Naive thymus-derived CD4-positive, alpha-beta T cell (primary cell): ENCODE data around the gene VPS29. TPM values are rescaled to one million over a fixed set of nuclear protein-coding genes. Genes with fewer than 3 reads are reported as not detected.
A peak's percentile ranks its signal among the peaks of the same experiment; 100 is the strongest.

ENCODE experiments used
- ATAC-seq: fragments of 150-1000 bp; cut with Tn5 transposase; 2 replicates; pipeline ENCODE4 v1.10.0; 2021; ENCODE audit warnings: mild to moderate bottlenecking, moderate library complexity
- CTCF ChIA-PET: fragments of 350-600 bp; sonication (Branson Sonifier 250); formaldehyde crosslinking; loops from one replicate; lab custom pipeline; 2021; ENCODE audit warnings: antibody characterized with exemption; lab: Charles Lee
- POLR2A ChIA-PET: fragments of 350-600 bp; sonication (Branson Sonifier 250); formaldehyde crosslinking; loops from one replicate; lab custom pipeline; 2021; ENCODE audit warnings: antibody characterized with exemption, inconsistent platforms; lab: Charles Lee
- DNase-seq, 9 donors: peaks; one replicate each; pipeline versions ENCODE4 v3.0.0 to v3.0.0-alpha.2; 2020 to 2022; ENCODE audit warnings: mixed read lengths in 1 of 9
- H3K27ac ChIP-seq: one replicate; pipeline ENCODE4 v1.7.0; 2013; ENCODE audit warnings: mild to moderate bottlenecking, low read depth, low read length, moderate library complexity
- H3K27me3 ChIP-seq, 2 donors: one replicate each; pipeline ENCODE4 v1.7.0; 2013; ENCODE audit warnings: low read length in 2 of 2, mild to moderate bottlenecking in 2 of 2, moderate library complexity in 2 of 2; ENCODE audit not compliant: control insufficient read depth in 2 of 2, insufficient read depth in 2 of 2
- H3K36me3 ChIP-seq, 3 experiments: 1 replicate in 2 of 3; 2 replicates in 1 of 3; pipeline ENCODE4 v1.7.0; 2013; ENCODE audit warnings: low read length in 3 of 3, mild to moderate bottlenecking in 3 of 3, moderate library complexity in 1 of 3; ENCODE audit not compliant: insufficient read depth in 3 of 3, control insufficient read depth in 2 of 3
- H3K4me1 ChIP-seq, 2 donors: one replicate each; pipeline ENCODE4 v1.7.0; 2013; ENCODE audit warnings: low read length in 2 of 2, mild to moderate bottlenecking in 2 of 2, moderate library complexity in 1 of 2; ENCODE audit not compliant: control insufficient read depth in 2 of 2, insufficient read depth in 2 of 2
- H3K4me3 ChIP-seq: 2 replicates; pipeline ENCODE4 v1.7.0; 2013; ENCODE audit warnings: mild to moderate bottlenecking, low read length
- H3K9me3 ChIP-seq, 3 experiments: 1 replicate in 2 of 3; 2 replicates in 1 of 3; pipeline ENCODE4 v1.7.0; 2013; ENCODE audit warnings: low read length in 3 of 3; ENCODE audit not compliant: control insufficient read depth in 2 of 3
- H3K27ac Mint-ChIP-seq, 9 donors: one replicate each; pipeline ENCODE4 v1.8.0; 2020 to 2022; ENCODE audit warnings: mixed read lengths in 9 of 9, mild to moderate bottlenecking in 8 of 9, moderate library complexity in 5 of 9, inconsistent platforms in 2 of 9
- H3K27me3 Mint-ChIP-seq, 5 donors: one replicate each; pipeline ENCODE4 v1.8.0; 2021 to 2022; ENCODE audit warnings: mixed read lengths in 5 of 5, mild to moderate bottlenecking in 1 of 5
- H3K36me3 Mint-ChIP-seq, 5 donors: one replicate each; pipeline ENCODE4 v1.8.0; 2020 to 2022; ENCODE audit warnings: mixed read lengths in 5 of 5, mild to moderate bottlenecking in 3 of 5, inconsistent platforms in 1 of 5
- H3K4me1 Mint-ChIP-seq, 7 donors: one replicate each; pipeline ENCODE4 v1.8.0; 2020 to 2022; ENCODE audit warnings: mixed read lengths in 7 of 7, mild to moderate bottlenecking in 3 of 7, inconsistent platforms in 1 of 7
- H3K4me3 Mint-ChIP-seq, 10 donors: one replicate each; pipeline ENCODE4 v1.8.0; 2020 to 2022; ENCODE audit warnings: mild to moderate bottlenecking in 10 of 10, mixed read lengths in 10 of 10, moderate library complexity in 6 of 10, inconsistent platforms in 2 of 10
- H3K9me3 Mint-ChIP-seq, 11 donors: one replicate each; pipeline ENCODE4 v1.8.0; 2020 to 2022; ENCODE audit warnings: mixed read lengths in 11 of 11, mild to moderate bottlenecking in 4 of 11, inconsistent platforms in 1 of 11, moderate library complexity in 1 of 11
- intact Hi-C, 2 donors: fragments of 100-400 bp; cut with micrococcal nuclease; formaldehyde crosslinking; loops; one replicate each; pipeline ENCODE4 v1.15.1; 2023
- polyA plus RNA-seq, 2 donors: library from polyadenylated mRNA; unstranded; fragments of 300-500 nt; fragmentation: Illumina TruSeq; gene quantifications; one replicate each; pipeline ENCODE4 v1.2.3, GENCODE V29; 2021
- total RNA-seq, 6 experiments: library from RNA in 5 of 6; stranded (reverse) in 5 of 6; gene quantifications; 1 replicate in 5 of 6; 2 replicates in 1 of 6; pipeline ENCODE4 v1.2.3 and lab custom pipeline; 2021 to 2026

Gene VPS29
- total and polyA plus RNA-seq, 7 experiments from 2014 or later = 78.5 to 158 (median 118) TPM

DNA sequence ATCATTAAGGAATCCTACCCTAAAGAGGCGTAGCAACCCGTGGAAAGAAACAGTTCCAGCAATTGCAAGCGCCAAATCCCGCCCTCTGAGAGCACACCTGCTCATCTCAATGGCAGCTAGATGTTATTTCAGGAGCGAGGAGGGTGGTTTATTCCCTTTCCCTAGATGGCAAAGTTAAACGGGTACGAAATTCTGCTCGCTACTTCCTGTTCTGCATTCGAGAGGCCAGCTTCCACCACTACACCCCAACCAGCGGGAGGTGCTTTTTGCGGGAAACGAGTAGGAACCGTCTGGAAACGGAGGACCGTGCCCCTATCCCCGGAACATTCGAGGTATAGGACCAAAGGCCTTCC, 536 bp downstream of the VPS29 start:
- Histone ChIP-seq H3K4me1 (peaks cover 20 to 22% of the 10 kb centered on the region in 2 donors), H3K27ac (peak overlapping the region; percentile 89), H3K27me3 (no peaks in the 10 kb centered on the region), H3K36me3 (peaks cover 0 to 4% (median 0%) of the 10 kb centered on the region in 3 experiments), H3K9me3 (no peaks in the 10 kb centered on the region), H3K4me3 (peak overlapping the region; percentile 86)
- Mint-ChIP-seq H3K9me3 (peaks cover 0 to 6% (median 0%) of the 10 kb centered on the region in 11 donors), H3K4me3 (peak overlapping the region; percentile 88 to 100 (median 97)), H3K27ac (peak overlapping the region; percentile 93 to 100 (median 97)), H3K36me3 (peaks cover 0 to 13% (median 0%) of the 10 kb centered on the region in 5 donors), H3K27me3 (peaks cover 0 to 3% (median 0%) of the 10 kb centered on the region in 5 donors), H3K4me1 (peaks cover 22 to 52% (median 39%) of the 10 kb centered on the region in 7 donors)
- CTCF ChIA-PET = interaction anchor here (0.6 to 4.3 kb wide), 3 partner anchors 18 to 53 kb away, joined by 3 to 20 read pairs (median 8); partner anchors contain the start of genes FAM216A and GPN3
- POLR2A ChIA-PET = interaction anchor here (0.6 to 3.4 kb wide), 9 partner anchors 10 to 241 kb away, joined by 3 to 52 read pairs (median 4); partner anchors contain the start of genes ARPC3, FAM216A and GPN3
- peak; percentile 3 for ATAC-seq
- intact Hi-C loops = loop anchor here in 1 of 2 donors (1.0 to 5.0 kb wide), 4 partner anchors 99 to 1096 kb away; partner anchors contain the start of genes ANKRD13A, ATXN2 and GIT2
- no peak for DNase-seq

DNA sequence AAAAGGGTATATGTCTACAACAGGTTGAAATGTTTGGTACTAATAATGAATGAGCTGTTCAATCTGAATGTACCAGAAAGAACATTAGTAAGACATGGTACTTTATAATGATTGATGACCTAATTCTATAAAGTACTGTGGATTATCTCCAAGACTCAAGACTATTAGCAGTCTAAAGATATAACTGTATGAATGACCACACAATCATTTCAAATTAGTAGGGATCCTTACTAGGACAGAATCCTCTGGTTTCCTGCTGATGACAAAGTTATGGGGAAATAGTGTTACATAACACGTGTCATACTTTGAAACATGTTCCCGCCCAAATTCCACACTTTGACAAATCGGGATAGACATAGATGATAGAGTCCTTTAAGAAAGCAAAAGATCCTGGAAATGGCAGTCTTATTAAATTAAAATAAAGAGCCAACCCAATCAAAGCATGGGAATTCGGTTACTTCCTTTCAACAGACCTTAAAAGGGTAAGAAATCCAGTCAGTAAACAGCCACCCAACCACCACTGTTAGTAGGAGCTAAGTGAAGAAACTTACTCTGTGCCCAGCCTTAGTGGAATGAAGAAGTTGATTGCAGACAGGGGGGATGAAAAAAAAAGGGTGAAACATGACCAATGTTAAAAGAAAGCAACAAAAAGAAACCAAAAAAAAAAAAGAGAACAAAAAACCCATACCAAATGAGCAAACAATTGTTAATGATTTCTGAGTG, 2.8 kb downstream of the VPS29 start:
- peak overlapping the region in 5 of 9 donors; percentile 34 to 78 (median 39) for H3K27ac Mint-ChIP-seq
- no peaks in the 10 kb centered on the region for H3K27me3 ChIP-seq
- peaks cover 22 to 52% (median 43%) of the 10 kb centered on the region in 7 donors for H3K4me1 Mint-ChIP-seq
- peaks cover 0 to 17% (median 8%) of the 10 kb centered on the region in 5 donors for H3K36me3 Mint-ChIP-seq
- H3K4me3 ChIP-seq = no peak overlapping the region
- H3K9me3 Mint-ChIP-seq = peaks cover 0 to 6% (median 0%) of the 10 kb centered on the region in 11 donors
- CTCF ChIA-PET = interaction anchor here (1.1 to 4.3 kb wide), 4 partner anchors 26 to 103 kb away, joined by 3 to 20 read pairs (median 6); partner anchors contain the start of genes ARPC3, FAM216A and GPN3
- ATAC-seq (no peak), DNase-seq (no peak)
- H3K27ac ChIP-seq = no peak overlapping the region
- POLR2A ChIA-PET = interaction anchor here (1.3 to 3.4 kb wide), 2 partner anchors 30 to 49 kb away, joined by 5 to 52 read pairs; partner anchors contain the start of genes ARPC3, FAM216A and GPN3
- peaks cover 0 to 3% (median 0%) of the 10 kb centered on the region in 5 donors for H3K27me3 Mint-ChIP-seq
- H3K4me1 ChIP-seq = peaks cover 20 to 22% of the 10 kb centered on the region in 2 donors
- peaks cover 0 to 18% (median 7%) of the 10 kb centered on the region in 3 experiments for H3K36me3 ChIP-seq
- H3K9me3 ChIP-seq = no peaks in the 10 kb centered on the region
- intact Hi-C loops = no loop called here
- peak overlapping the region in 9 of 10 donors; percentile 8 to 93 (median 59) for H3K4me3 Mint-ChIP-seq

DNA sequence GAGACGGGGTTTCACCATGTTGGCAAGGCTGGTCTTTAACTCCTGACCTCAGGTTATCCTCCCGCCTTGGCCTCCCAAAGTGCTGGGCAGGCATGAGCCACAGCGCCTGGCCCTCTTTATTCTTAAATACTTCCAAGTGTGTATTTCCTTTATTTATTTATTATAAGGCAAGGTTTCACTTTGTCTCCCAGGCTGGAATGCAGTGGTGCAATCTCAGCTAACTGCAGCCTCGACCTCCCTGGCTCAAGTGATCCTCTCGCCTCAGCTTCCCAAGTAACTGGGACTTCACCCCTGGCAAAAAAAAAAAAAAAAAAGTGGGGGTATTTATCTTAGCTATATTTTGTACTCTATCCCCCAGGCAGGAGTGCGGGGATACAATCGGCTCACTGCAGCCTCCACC, 26.5 kb downstream of the VPS29 start:
- intact Hi-C loops = no loop called here
- H3K9me3 ChIP-seq = no peaks in the 10 kb centered on the region
- ChIA-PET CTCF (interaction anchor here (1.1 kb wide), 1 partner anchor 127 kb away, joined by 3 read pairs; no protein-coding TSS in a partner anchor), POLR2A (no interaction called here)
- Mint-ChIP-seq H3K9me3 (no peaks in the 10 kb centered on the region), H3K4me1 (peaks cover under 1 to 16% (median 8%) of the 10 kb centered on the region in 7 donors), H3K27me3 (no peaks in the 10 kb centered on the region), H3K36me3 (peaks cover 0 to 9% (median 0%) of the 10 kb centered on the region in 5 donors), H3K27ac (peak overlapping the region in 1 of 9 donors; percentile 8), H3K4me3 (no peak overlapping the region)
- no peaks in the 10 kb centered on the region for H3K4me1 ChIP-seq
- no peak for DNase-seq
- ATAC-seq = no peak
- no peaks in the 10 kb centered on the region for H3K27me3 ChIP-seq
- H3K36me3 ChIP-seq = no peaks in the 10 kb centered on the region
- no peak overlapping the region for H3K27ac ChIP-seq
- no peak overlapping the region for H3K4me3 ChIP-seq

DNA sequence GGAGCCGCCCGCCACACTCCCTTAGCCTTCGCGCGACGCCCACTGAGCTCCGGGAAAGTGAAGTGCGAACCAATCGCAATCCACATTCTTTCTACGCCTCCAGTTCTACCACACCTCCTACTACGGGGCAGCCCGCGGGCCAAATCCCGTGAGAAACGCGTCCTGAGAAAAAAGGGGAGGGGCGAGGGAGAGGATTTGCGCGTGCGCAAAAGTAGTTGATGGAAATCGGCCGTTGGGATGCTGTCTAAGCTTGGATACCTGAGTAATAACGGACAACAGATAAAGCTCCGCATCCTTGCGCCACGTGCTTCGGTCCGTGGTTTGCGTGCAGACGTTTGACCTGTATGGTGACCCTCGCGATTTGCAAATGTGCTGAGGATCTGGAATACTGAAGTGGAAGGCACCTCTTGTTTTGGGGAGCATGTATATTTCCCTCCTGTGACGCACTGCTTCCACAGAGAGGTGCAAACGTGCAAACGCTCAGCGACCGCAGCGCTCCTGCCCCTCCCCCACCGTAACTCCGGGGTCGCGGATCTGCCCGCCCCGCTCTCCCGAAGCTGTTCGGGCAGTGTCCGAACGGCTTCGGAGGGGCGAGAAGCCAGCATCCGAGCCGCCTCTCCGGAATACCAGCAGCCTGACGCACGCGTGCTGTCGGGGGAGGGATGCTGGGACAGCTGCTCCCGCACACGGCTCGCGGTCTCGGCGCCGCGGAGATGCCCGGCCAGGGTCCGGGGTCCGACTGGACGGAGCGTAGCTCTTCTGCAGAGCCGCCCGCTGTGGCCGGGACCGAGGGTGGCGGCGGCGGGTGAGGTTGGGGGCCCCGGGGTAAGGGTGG, 33.5 kb downstream of the VPS29 start, which contains the start of the genes FAM216A and GPN3:
Gene FAM216A, plus strand, starts transcription at position 632 of the 835 bp plus-strand sequence. Its CDS starts 31 bp downstream, at position 663.
Gene GPN3, minus strand, starts transcription at position 44 of the 835 bp plus-strand sequence. CDS start 54 bp downstream, outside the sequence.
- POLR2A ChIA-PET = interaction anchor here (0.5 to 5.2 kb wide), 40 partner anchors 8 to 1086 kb away, joined by 3 to 88 read pairs (median 4); partner anchors contain the start of genes ARPC3, ATP2A2, HVCN1 and PPP1CC
- H3K4me3 ChIP-seq = peak within 1 kb of the TSS; percentile 95
- Mint-ChIP-seq H3K4me1 (peaks cover 20 to 68% (median 36%) of the 10 kb centered on the region in 7 donors), H3K4me3 (peak within 1 kb of the TSS; percentile 90 to 100 (median 96)), H3K36me3 (peaks cover 0 to 14% (median 8%) of the 10 kb centered on the region in 5 donors), H3K27ac (peak within 1 kb of the TSS; percentile 88 to 98 (median 95)), H3K9me3 (peaks cover 0 to 3% (median 0%) of the 10 kb centered on the region in 11 donors), H3K27me3 (no peaks in the 10 kb centered on the region)
- peak; percentile 83 to 98 (median 98) for DNase-seq
- no peaks in the 10 kb centered on the region for H3K27me3 ChIP-seq
- CTCF ChIA-PET = interaction anchor here (0.7 to 5.3 kb wide), 16 partner anchors 12 to 356 kb away, joined by 3 to 49 read pairs (median 6); partner anchors contain the start of genes ARPC3, PPP1CC, RAD9B and VPS29
- H3K9me3 ChIP-seq = no peaks in the 10 kb centered on the region
- H3K4me1 ChIP-seq = peaks cover 10 to 19% of the 10 kb centered on the region in 2 donors
- intact Hi-C loops = loop anchor here (1.0 to 5.0 kb wide), 18 partner anchors 18 to 471 kb away; partner anchors contain the start of genes ARPC3 (in 2 of the 2), PPP1CC (in 2 of the 2), PPTC7 (in 2 of the 2) and RAD9B (in 2 of the 2)
- peak; percentile 94 for ATAC-seq
- peak within 1 kb of the TSS; percentile 90 for H3K27ac ChIP-seq
- peaks cover 0 to 18% (median 0%) of the 10 kb centered on the region in 3 experiments for H3K36me3 ChIP-seq

DNA sequence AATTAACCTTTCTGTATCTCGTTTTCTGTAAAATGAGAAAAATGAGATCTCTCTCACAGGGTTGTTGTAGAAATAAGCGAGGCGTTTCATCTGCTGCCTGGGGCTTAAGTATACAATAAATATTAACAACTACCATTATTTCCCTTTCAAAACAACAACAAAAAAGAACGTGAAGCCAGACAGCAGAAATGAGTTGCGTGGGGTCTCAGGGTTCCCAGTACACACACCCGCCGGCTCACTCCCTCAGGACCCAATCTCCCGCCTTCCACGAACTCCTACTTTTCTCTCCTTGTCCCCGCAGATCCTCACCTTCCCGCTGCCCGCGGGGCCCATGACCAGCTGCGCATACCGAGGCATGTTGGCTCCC, 34.1 kb downstream of the VPS29 start:
- Histone ChIP-seq H3K27me3 (no peaks in the 10 kb centered on the region), H3K4me3 (peak overlapping the region; percentile 95), H3K36me3 (peaks cover 0 to 18% (median 0%) of the 10 kb centered on the region in 3 experiments), H3K27ac (peak overlapping the region; percentile 90), H3K9me3 (no peaks in the 10 kb centered on the region), H3K4me1 (peaks cover 10 to 19% of the 10 kb centered on the region in 2 donors)
- ATAC-seq (no peak), DNase-seq (no peak)
- intact Hi-C loops = loop anchor here (1.0 to 5.0 kb wide), 14 partner anchors 18 to 471 kb away; partner anchors contain the start of genes ARPC3 (in 2 of the 2), PPP1CC (in 2 of the 2), PPTC7 (in 2 of the 2) and RAD9B (in 2 of the 2)
- Mint-ChIP-seq H3K27ac (peak overlapping the region; percentile 88 to 98 (median 94)), H3K4me3 (peak overlapping the region; percentile 90 to 100 (median 96)), H3K4me1 (peaks cover 20 to 68% (median 36%) of the 10 kb centered on the region in 7 donors), H3K36me3 (peaks cover 0 to 14% (median 8%) of the 10 kb centered on the region in 5 donors), H3K9me3 (peaks cover 0 to 3% (median 0%) of the 10 kb centered on the region in 11 donors), H3K27me3 (no peaks in the 10 kb centered on the region)
- CTCF ChIA-PET = interaction anchor here (0.8 to 5.3 kb wide), 13 partner anchors 11 to 272 kb away, joined by 3 to 49 read pairs (median 6); partner anchors contain the start of genes ARPC3, RAD9B and VPS29
- POLR2A ChIA-PET = interaction anchor here (0.6 to 5.2 kb wide), 29 partner anchors 9 to 275 kb away, joined by 3 to 88 read pairs (median 5); partner anchors contain the start of genes ARPC3, ATP2A2, HVCN1 and PPP1CC
